Tibial artery (tissue), 4 donors: ENCODE results near the gene TMEM269.

Source experiments
- DNase-seq, 2 donors: peaks; one replicate each; pipeline ENCODE4 v3.0.0-alpha.2; 2019
- H3K27ac ChIP-seq, 2 donors: fragments of 200-600 bp; sonication (generic) in 1 of 2; 1 replicate in 1 of 2; 2 replicates in 1 of 2; pipeline ENCODE4 v1.5.1; 2018 to 2019; ENCODE audit warnings: mild to moderate bottlenecking in 1 of 2
- H3K27me3 ChIP-seq, 2 donors: fragments of 200-600 bp; sonication (generic) in 1 of 2; one replicate each; pipeline versions ENCODE4 v1.5.1 to v1.6.0; 2016 to 2019
- H3K36me3 ChIP-seq, 3 donors: fragments of 200-600 bp; sonication (generic) in 2 of 3; one replicate each; pipeline ENCODE4 v1.5.1; 2016 to 2019; ENCODE audit warnings: mild to moderate bottlenecking in 2 of 3
- H3K4me1 ChIP-seq, 4 donors: fragments of 200-600 bp; sonication (generic) in 2 of 4; 1 replicate in 3 of 4; 2 replicates in 1 of 4; pipeline ENCODE4 v1.5.1; 2016 to 2019
- H3K4me3 ChIP-seq, 2 donors: fragments of 200-600 bp; sonication (generic) in 1 of 2; 1 replicate in 1 of 2; 2 replicates in 1 of 2; pipeline ENCODE4 v1.5.1; 2018 to 2019; ENCODE audit warnings: mild to moderate bottlenecking in 2 of 2
- H3K9me3 ChIP-seq, 3 donors: fragments of 200-600 bp; sonication (generic) in 1 of 3; one replicate each; pipeline ENCODE4 v1.5.1; 2016 to 2019
- intact Hi-C: fragments of 100-400 bp; cut with DNase I; formaldehyde crosslinking; loops from one replicate; pipeline ENCODE4 v1.15.0; 2023; ENCODE audit warnings: low total_unique reads
- TF ChIP-seq, protein P1 (sequence below), 2 experiments: fragments of 200-600 bp in 1 of 2; fragments of 450-650 bp in 1 of 2; IDR thresholded peaks; one replicate each; pipeline ENCODE4 v1.5.1; 2017 to 2019; ENCODE audit warnings: antibody characterized with exemption in 2 of 2, mild to moderate bottlenecking in 1 of 2, moderate library complexity in 1 of 2

TMEM269 gene

DNA sequence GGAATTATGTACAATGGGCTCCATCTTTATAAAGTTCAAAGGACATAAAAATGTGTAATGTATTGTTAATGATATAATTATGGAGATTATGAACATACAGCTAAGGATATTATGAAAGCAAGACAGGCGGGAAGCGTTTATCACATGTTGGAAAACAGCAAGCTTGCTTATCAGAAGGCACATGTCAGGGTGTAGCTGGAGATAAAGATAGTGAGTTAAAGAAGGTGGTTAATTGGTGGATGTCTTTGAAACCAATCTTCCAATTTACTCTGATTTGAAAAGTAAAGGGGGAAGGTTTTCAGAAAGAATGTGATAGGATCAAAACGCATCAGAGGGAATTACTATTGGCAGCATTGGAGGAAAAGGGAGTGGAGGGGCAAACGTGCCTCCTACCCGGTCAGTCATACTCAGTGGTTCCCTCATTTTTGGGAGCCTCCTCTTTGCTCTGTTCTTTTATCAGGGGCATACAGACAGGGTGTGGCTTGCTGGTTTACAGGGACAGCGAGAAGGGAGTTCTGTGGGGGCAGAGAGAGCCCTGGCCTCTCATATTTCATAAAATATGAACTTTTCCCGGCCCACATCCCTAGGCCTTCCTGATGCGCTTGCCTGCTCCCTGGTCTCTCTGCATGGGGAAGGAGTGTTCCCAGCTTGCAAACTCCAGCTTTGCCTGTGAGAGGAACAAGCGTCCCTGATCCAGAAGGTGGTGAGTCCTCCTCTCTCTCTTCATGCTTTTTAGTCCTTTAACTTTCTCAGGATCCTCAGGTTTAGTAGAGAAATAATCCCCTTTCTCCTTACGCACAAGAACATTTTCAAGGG is 40.5 kb downstream of the TMEM269 start:
- Histone ChIP-seq H3K36me3 (peaks cover 0 to 35% (median 0%) of the 10 kb centered on the region in 3 donors), H3K9me3 (no peaks in the 10 kb centered on the region), H3K27ac (no peak overlapping the region), H3K27me3 (no peaks in the 10 kb centered on the region), H3K4me3 (no peak overlapping the region), H3K4me1 (peaks cover 0 to 3% (median 0%) of the 10 kb centered on the region in 4 donors)
- TF ChIP-seq, protein P1, sequence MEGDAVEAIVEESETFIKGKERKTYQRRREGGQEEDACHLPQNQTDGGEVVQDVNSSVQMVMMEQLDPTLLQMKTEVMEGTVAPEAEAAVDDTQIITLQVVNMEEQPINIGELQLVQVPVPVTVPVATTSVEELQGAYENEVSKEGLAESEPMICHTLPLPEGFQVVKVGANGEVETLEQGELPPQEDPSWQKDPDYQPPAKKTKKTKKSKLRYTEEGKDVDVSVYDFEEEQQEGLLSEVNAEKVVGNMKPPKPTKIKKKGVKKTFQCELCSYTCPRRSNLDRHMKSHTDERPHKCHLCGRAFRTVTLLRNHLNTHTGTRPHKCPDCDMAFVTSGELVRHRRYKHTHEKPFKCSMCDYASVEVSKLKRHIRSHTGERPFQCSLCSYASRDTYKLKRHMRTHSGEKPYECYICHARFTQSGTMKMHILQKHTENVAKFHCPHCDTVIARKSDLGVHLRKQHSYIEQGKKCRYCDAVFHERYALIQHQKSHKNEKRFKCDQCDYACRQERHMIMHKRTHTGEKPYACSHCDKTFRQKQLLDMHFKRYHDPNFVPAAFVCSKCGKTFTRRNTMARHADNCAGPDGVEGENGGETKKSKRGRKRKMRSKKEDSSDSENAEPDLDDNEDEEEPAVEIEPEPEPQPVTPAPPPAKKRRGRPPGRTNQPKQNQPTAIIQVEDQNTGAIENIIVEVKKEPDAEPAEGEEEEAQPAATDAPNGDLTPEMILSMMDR (IDR thresholded peaks at IDR 0.05): no peak
- no peak for DNase-seq
- intact Hi-C loops: no loop called here

DNA sequence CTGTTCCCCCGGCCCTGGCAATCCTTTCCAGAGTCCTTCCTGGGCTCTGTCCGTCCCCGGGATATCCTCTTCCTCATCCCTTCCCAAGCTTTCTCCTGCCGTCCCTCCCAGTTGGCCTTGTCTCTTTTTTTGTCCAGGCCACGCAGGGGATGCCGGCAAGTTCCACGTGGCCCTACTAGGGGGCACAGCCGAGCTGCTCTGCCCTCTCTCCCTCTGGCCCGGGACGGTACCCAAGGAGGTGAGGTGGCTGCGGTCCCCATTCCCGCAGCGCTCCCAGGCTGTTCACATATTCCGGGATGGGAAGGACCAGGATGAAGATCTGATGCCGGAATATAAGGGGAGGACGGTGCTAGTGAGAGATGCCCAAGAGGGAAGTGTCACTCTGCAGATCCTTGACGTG is 45.8 kb downstream of the TMEM269 start:
- intact Hi-C loops: no loop called here
- Histone ChIP-seq H3K9me3 (no peaks in the 10 kb centered on the region), H3K27me3 (no peaks in the 10 kb centered on the region), H3K4me3 (no peak overlapping the region), H3K27ac (no peak overlapping the region), H3K4me1 (no peaks in the 10 kb centered on the region), H3K36me3 (peaks cover 0 to 47% (median 0%) of the 10 kb centered on the region in 3 donors)
- TF ChIP-seq, protein P1 (IDR thresholded peaks at IDR 0.05): no peak
- no peak for DNase-seq

DNA sequence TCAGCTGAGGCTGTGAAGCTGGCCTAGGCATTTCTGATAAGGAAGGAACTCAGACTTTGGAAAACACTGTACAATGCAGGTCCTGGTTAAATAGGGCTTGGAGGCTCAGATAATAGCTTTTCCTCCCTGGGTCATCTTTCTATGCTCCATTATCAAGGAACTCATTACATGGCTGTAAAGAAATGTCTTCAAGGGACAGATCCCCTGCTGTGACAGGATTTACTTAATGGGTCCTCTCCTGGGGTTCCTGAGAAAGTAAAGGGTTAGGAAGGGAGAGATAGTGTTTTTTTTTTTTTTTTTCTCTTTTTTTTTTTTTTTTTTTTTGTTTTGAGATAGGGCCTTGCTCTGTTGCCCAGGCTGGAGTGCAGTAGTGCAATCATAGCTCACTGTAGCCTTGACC is 46.5 kb downstream of the TMEM269 start:
- peaks cover 0 to 47% (median 0%) of the 10 kb centered on the region in 3 donors for H3K36me3 ChIP-seq
- no peaks in the 10 kb centered on the region for H3K4me1 ChIP-seq
- TF ChIP-seq, protein P1 (IDR thresholded peaks at IDR 0.05): no peak
- intact Hi-C loops: no loop called here
- DNase-seq: no peak
- H3K4me3 ChIP-seq: no peak overlapping the region
- H3K27ac ChIP-seq: no peak overlapping the region
- no peaks in the 10 kb centered on the region for H3K9me3 ChIP-seq
- no peaks in the 10 kb centered on the region for H3K27me3 ChIP-seq

DNA sequence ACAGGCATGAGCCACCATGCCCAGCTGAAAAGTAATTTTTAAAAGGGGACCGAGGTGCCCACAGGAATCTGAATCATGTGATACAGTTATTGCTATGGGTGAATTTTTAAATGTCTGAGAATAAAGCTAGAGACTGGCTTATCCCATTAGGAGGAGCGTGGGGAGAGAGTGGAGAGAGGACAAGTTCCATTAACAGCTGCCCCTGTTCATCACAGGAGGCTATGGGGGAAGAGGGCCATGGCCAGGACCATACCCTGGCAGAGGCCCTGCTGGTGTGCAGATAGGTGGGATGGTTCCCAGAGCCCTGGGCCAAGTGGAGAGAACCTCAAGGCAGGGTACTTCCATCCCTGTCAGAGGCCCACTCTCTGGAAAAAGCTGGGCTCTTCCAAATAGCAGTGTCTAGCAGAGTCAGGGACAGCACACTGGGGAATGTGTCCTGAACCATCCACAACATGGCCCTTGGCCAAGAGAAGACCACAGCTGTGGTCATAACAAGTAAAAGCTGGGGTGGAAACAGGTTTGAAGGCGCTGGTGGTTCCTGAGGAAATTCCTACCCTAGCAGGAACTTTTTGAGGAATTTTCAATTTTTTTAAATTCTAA is 48.0 kb downstream of the TMEM269 start:
- no peaks in the 10 kb centered on the region for H3K4me1 ChIP-seq
- no peaks in the 10 kb centered on the region for H3K9me3 ChIP-seq
- no peak for DNase-seq
- peaks cover 0 to 36% (median 0%) of the 10 kb centered on the region in 3 donors for H3K36me3 ChIP-seq
- intact Hi-C loops: no loop called here
- TF ChIP-seq, protein P1 (IDR thresholded peaks at IDR 0.05): no peak
- no peak overlapping the region for H3K4me3 ChIP-seq
- H3K27me3 ChIP-seq: no peaks in the 10 kb centered on the region
- no peak overlapping the region for H3K27ac ChIP-seq

DNA sequence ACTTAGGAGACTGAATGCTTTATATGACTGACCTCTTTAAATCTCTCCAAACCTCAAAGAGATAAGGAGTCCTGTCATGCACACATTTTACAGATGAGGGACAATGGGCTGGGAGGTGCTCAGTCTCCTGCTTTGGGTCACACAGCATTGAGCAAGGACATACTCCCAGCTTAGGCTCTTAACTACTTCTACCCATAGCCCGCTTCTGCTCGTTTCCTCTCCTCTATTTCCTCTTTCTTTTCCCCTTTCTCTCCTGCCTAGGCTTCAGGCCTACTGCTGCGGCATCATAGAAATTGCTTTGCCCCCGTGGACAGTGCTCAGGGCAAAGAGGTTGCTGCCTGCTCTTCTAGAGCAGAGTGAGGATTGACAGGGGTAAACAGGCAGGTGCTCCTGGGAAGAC is 49.2 kb downstream of the TMEM269 start:
- Histone ChIP-seq H3K9me3 (no peaks in the 10 kb centered on the region), H3K27me3 (no peaks in the 10 kb centered on the region), H3K27ac (no peak overlapping the region), H3K4me3 (no peak overlapping the region), H3K36me3 (peaks cover 0 to 38% (median 0%) of the 10 kb centered on the region in 3 donors), H3K4me1 (no peaks in the 10 kb centered on the region)
- no peak for DNase-seq
- TF ChIP-seq, protein P1 (IDR thresholded peaks at IDR 0.05): no peak
- intact Hi-C loops: no loop called here
